SK-N-SH (cell line): ENCODE data around the gene ZNF516. TPM values are rescaled to one million over a fixed set of nuclear protein-coding genes. Genes with fewer than 3 reads are reported as not detected.
A peak's percentile ranks its signal among the peaks of the same experiment; 100 is the strongest.

Source experiments
- CTCF ChIA-PET: fragments of 300-600, 350-600 bp; formaldehyde crosslinking; extraction: SDS; loops from one replicate; lab custom pipeline; 2021; lab: Yijun Ruan, JAX
- POLR2A ChIA-PET: fragments of 350-600 bp; sonication (Branson Sonifier 250); formaldehyde crosslinking; extraction: SDS; loops from one replicate; lab custom pipeline; 2020; ENCODE audit warnings: antibody characterized with exemption, inconsistent platforms; lab: Yijun Ruan, JAX
- DNase-seq: peaks from one replicate; pipeline ENCODE4 v3.0.0; 2012
- H2AFZ ChIP-seq: fragments of 200-600 bp; sonication (generic); 2 replicates; pipeline ENCODE4 v1.8.1; 2016; ENCODE audit warnings: antibody characterized with exemption, mild to moderate bottlenecking, low read depth
- H3F3A ChIP-seq: fragments of 200-600 bp; sonication (generic); replicated peaks from 2 replicates; pipeline ENCODE3; 2016; ENCODE audit warnings: antibody characterized with exemption, mild to moderate bottlenecking; ENCODE audit not compliant: insufficient read depth
- H3K27ac ChIP-seq, 2 experiments: fragments of 200-500 bp in 1 of 2; fragments of 200-600 bp in 1 of 2; sonication (Bioruptor generic) in 1 of 2; sonication (generic), shearing (Covaris generic) in 1 of 2; 2 replicates each; pipeline versions ENCODE4 v1.5.1 to v1.6.1; 2014 to 2016; ENCODE audit warnings: low read depth in 2 of 2, inconsistent platforms in 1 of 2, low read length in 1 of 2, mild to moderate bottlenecking in 1 of 2, mixed read lengths in 1 of 2
- H3K27me3 ChIP-seq: fragments of 200-600 bp; sonication (generic), shearing (Covaris generic); 2 replicates; pipeline ENCODE4 v1.6.1; 2016; ENCODE audit warnings: mixed run types; ENCODE audit not compliant: insufficient read depth
- H3K36me3 ChIP-seq, 2 experiments: fragments of 200-500 bp in 1 of 2; fragments of 200-600 bp in 1 of 2; sonication (Bioruptor generic) in 1 of 2; sonication (generic) in 1 of 2; replicated peaks in 1 of 2; 2 replicates each; pipeline versions ENCODE3 to v1.5.1; 2014 to 2016; ENCODE audit warnings: low read length in 1 of 2, mild to moderate bottlenecking in 1 of 2; ENCODE audit not compliant: insufficient read depth in 2 of 2, control insufficient read depth in 1 of 2
- H3K4me1 ChIP-seq, 2 experiments: fragments of 200-500 bp in 1 of 2; fragments of 200-600 bp in 1 of 2; sonication (Bioruptor generic) in 1 of 2; sonication (generic), shearing (Covaris generic) in 1 of 2; 2 replicates each; pipeline versions ENCODE4 v1.5.1 to v1.6.1; 2014 to 2016; ENCODE audit warnings: low read depth in 1 of 2, low read length in 1 of 2, mixed run types in 1 of 2; ENCODE audit not compliant: insufficient read depth in 2 of 2, control insufficient read depth in 1 of 2
- H3K4me2 ChIP-seq: fragments of 200-600 bp; sonication (generic), shearing (Covaris generic); 2 replicates; pipeline ENCODE4 v1.6.1; 2017; ENCODE audit warnings: mixed run types
- H3K4me3 ChIP-seq, 2 experiments: fragments of 200-500 bp in 1 of 2; fragments of 200-600 bp in 1 of 2; sonication (Bioruptor generic) in 1 of 2; sonication (generic), shearing (Covaris generic) in 1 of 2; 2 replicates each; pipeline versions ENCODE4 v1.5.1 to v1.8.1; 2014 to 2016; ENCODE audit warnings: low read depth in 2 of 2, inconsistent platforms in 1 of 2, low read length in 1 of 2, mild to moderate bottlenecking in 1 of 2, mixed read lengths in 1 of 2, moderate library complexity in 1 of 2
- H3K79me2 ChIP-seq: fragments of 200-600 bp; sonication (generic); 2 replicates; pipeline ENCODE4 v1.8.1; 2017; ENCODE audit warnings: mild to moderate bottlenecking; ENCODE audit not compliant: insufficient read depth
- H3K9ac ChIP-seq: fragments of 200-600 bp; sonication (generic); 2 replicates; pipeline ENCODE4 v1.6.1; 2017; ENCODE audit warnings: mixed run types
- H3K9me2 ChIP-seq: fragments of 200-600 bp; sonication (generic); 2 replicates; pipeline ENCODE4 v1.6.1; 2017; ENCODE audit warnings: mixed run types
- H3K9me3 ChIP-seq: fragments of 200-600 bp; sonication (generic); 2 replicates; pipeline ENCODE4 v1.6.1; 2017; ENCODE audit warnings: mixed run types, mild to moderate bottlenecking, moderate library complexity
- H4K20me1 ChIP-seq: fragments of 200-600 bp; sonication (generic); 2 replicates; pipeline ENCODE4 v1.6.1; 2017; ENCODE audit warnings: mild to moderate bottlenecking, mixed run types; ENCODE audit not compliant: insufficient read depth
- CTCF ChIP-seq: fragments of 200-600 bp; sonication (generic); IDR thresholded peaks from 2 replicates; pipeline ENCODE4 v1.6.1; 2017; ENCODE audit warnings: antibody characterized with exemption, mild to moderate bottlenecking, moderate library complexity
- EZH2phosphoT487 ChIP-seq: fragments of 200-600 bp; sonication (generic); IDR thresholded peaks from 2 replicates; pipeline ENCODE4 v1.6.1; 2017; ENCODE audit warnings: low read depth, mixed run types, mild to moderate bottlenecking, antibody characterized with exemption, moderate library complexity, borderline replicate concordance
- FOXM1 ChIP-seq: IDR thresholded peaks from 2 replicates; pipeline ENCODE4 v1.4.0; 2012; ENCODE audit warnings: low read depth, mild to moderate bottlenecking
- GABPA ChIP-seq: IDR thresholded peaks from 2 replicates; pipeline ENCODE4 v1.4.0; 2012; ENCODE audit warnings: low read depth, mild to moderate bottlenecking
- GATA2 ChIP-seq: sonication (generic); formaldehyde crosslinking; IDR thresholded peaks from 2 replicates; pipeline ENCODE4 v1.5.0; 2020; ENCODE audit warnings: mild to moderate bottlenecking, missing genetic modification reagents
- IRF3 ChIP-seq: fragments of 150-350 bp; IDR thresholded peaks from 2 replicates; pipeline ENCODE4 v1.6.1; 2016; ENCODE audit warnings: mild to moderate bottlenecking, low read depth, low read length
- PBX3 ChIP-seq: IDR thresholded peaks from 2 replicates; pipeline ENCODE4; 2012
- POLR2AphosphoS5 ChIP-seq: IDR thresholded peaks from 2 replicates; pipeline ENCODE4 v1.6.1; 2012; ENCODE audit warnings: low read depth, low read length
- RAD21 ChIP-seq: IDR thresholded peaks from 2 replicates; pipeline ENCODE4 v1.6.1; 2012; ENCODE audit warnings: mild to moderate bottlenecking, low read length
- RCOR1 ChIP-seq: fragments of 150-350 bp; IDR thresholded peaks from 2 replicates; pipeline ENCODE4 v1.6.1; 2017; ENCODE audit warnings: antibody characterized with exemption, low read length
- SIN3A ChIP-seq: IDR thresholded peaks from 2 replicates; pipeline ENCODE4 v1.6.1; 2012; ENCODE audit warnings: low read depth, mild to moderate bottlenecking, low read length, moderate library complexity, borderline replicate concordance
- TEAD4 ChIP-seq: IDR thresholded peaks from 2 replicates; pipeline ENCODE4 v1.4.0; 2012; ENCODE audit warnings: mild to moderate bottlenecking, borderline replicate concordance; ENCODE audit not compliant: insufficient read depth
- ZBTB33 ChIP-seq: IDR thresholded peaks from 2 replicates; pipeline ENCODE4 v1.4.0; 2012; ENCODE audit warnings: low read depth, borderline replicate concordance
- WGBS: methylation state at CpG from one replicate; pipeline ENCODE4 v1.1.6; 2017; ENCODE audit warnings: low lambda C conversion rate; 5-methylcytosine and 5-hydroxymethylcytosine counted together
- polyA plus RNA-seq, 3 experiments: library from polyadenylated mRNA; depleted of rRNA; stranded (reverse); fragments of >200 nt; gene quantifications; 2 replicates each; pipeline ENCODE4 v1.2.3, GENCODE V29; 2012

The ZNF516 gene
- polyA plus RNA-seq, 1 of the 3 experiments (the other 2 are of a cell fraction), result 4.4 TPM

- no peak for TF ChIP-seq TEAD4
- TF ChIP-seq RAD21, result no peak
- TF ChIP-seq CTCF, result no peak
- no peak for TF ChIP-seq FOXM1
- TF ChIP-seq PBX3, result no peak
- no peak; the same call in 1 of the 2 replicates for TF ChIP-seq EZH2phosphoT487
- peak; percentile 2; the same call in 1 of the 2 replicates for TF ChIP-seq GABPA
- no peak for TF ChIP-seq IRF3
- no peak for TF ChIP-seq ZBTB33
- TF ChIP-seq POLR2AphosphoS5, result no peak
- no peak for TF ChIP-seq SIN3A
These were observed 1.6 kb downstream of the ZNF516 start (continued) for GRCh38 chr18:76493213-76494161.

- peaks cover 10 to 20% of the 10 kb centered on the region in 2 experiments; a peak in 3 of 4 replicates for H3K4me1 ChIP-seq
- peak overlapping the region; percentile 53; the same call in 1 of the 2 replicates for H3K9ac ChIP-seq
- POLR2A ChIA-PET, result no interaction called here
- no peaks in the 10 kb centered on the region for H3K9me2 ChIP-seq
- H4K20me1 ChIP-seq, result peaks cover 6% of the 10 kb centered on the region; the same call in 1 of the 2 replicates
- CTCF ChIA-PET, result no interaction called here
- no peaks in the 10 kb centered on the region for H3K9me3 ChIP-seq
- H3K79me2 ChIP-seq, result peaks cover 18% of the 10 kb centered on the region
- no peaks in the 10 kb centered on the region; the same call in 1 of the 2 replicates for H3K27me3 ChIP-seq
- peak overlapping the region; percentile 62 to 81 for H3K4me3 ChIP-seq
- H3F3A ChIP-seq, result peaks cover 12% of the 10 kb centered on the region
- peak; percentile 95 for DNase-seq
- H3K4me2 ChIP-seq, result peak overlapping the region; percentile 98
- H3K36me3 ChIP-seq, result no peaks in the 10 kb centered on the region
- under 1% methylated on average over 23 of the region's 31 CpGs for WGBS
- H2AFZ ChIP-seq, result peak overlapping the region; percentile 65
- peak overlapping the region; percentile 70 to 92 for H3K27ac ChIP-seq
- TF ChIP-seq EZH2phosphoT487 (no peak), GABPA (peak; percentile 55; the same call in 1 of the 2 replicates), ZBTB33 (no peak), GATA2 (no peak), TEAD4 (no peak), PBX3 (peak; percentile 99), RCOR1 (no peak)
These were observed 2.3 kb downstream of the ZNF516 start for GRCh38 chr18:76492669-76493212.
